Activated naive CD8-positive, alpha-beta T cell treated with anti-CD3 and anti-CD28 coated beads, Interleukin-2, amount 50 U/mL, for 24 hours (primary cell): ENCODE data around the gene GBX1.

Source experiments
- ATAC-seq: fragments of 150-1000 bp; cut with Tn5 transposase; one replicate; pipeline ENCODE4 v1.10.0; 2021
- DNase-seq: peaks from one replicate; pipeline ENCODE4 v3.0.0; 2021
- H3K27ac Mint-ChIP-seq: one replicate; pipeline ENCODE4 v1.8.0; 2021; ENCODE audit warnings: mild to moderate bottlenecking, mixed read lengths
- H3K27me3 Mint-ChIP-seq: one replicate; pipeline ENCODE4 v1.8.0; 2021; ENCODE audit warnings: mixed read lengths
- H3K36me3 Mint-ChIP-seq: one replicate; pipeline ENCODE4 v1.8.0; 2021; ENCODE audit warnings: low read depth, mixed read lengths
- H3K4me1 Mint-ChIP-seq: one replicate; pipeline ENCODE4 v1.8.0; 2021; ENCODE audit warnings: mixed read lengths
- H3K4me3 Mint-ChIP-seq: one replicate; pipeline ENCODE4 v1.8.0; 2021; ENCODE audit warnings: mild to moderate bottlenecking, moderate library complexity, mixed read lengths
- H3K9me3 Mint-ChIP-seq: one replicate; pipeline ENCODE4 v1.8.0; 2021; ENCODE audit warnings: mixed read lengths

GBX1 gene

GRCh38 chr7:151133266-151133985 is 34.1 kb downstream of the GBX1 start:
- no peaks in the 10 kb centered on the region for H3K9me3 Mint-ChIP-seq

GRCh38 chr7:151132461-151133205 is 34.9 kb downstream of the GBX1 start:
- Mint-ChIP-seq H3K4me3 (no peak overlapping the region), H3K27ac (no peak overlapping the region)

More at GRCh38 chr7:151133266-151133985, 34.1 kb downstream of the GBX1 start:
- no peaks in the 10 kb centered on the region for H3K4me1 Mint-ChIP-seq
- H3K27ac Mint-ChIP-seq: no peak overlapping the region
- no peak for DNase-seq
- H3K27me3 Mint-ChIP-seq: no peaks in the 10 kb centered on the region
- peaks cover 1% of the 10 kb centered on the region for H3K36me3 Mint-ChIP-seq
- ATAC-seq: no peak
- H3K4me3 Mint-ChIP-seq: no peak overlapping the region

GRCh38 chr7:151131592-151132293 is 35.8 kb downstream of the GBX1 start:
- no peak for DNase-seq
- no peaks in the 10 kb centered on the region for H3K27me3 Mint-ChIP-seq
- H3K27ac Mint-ChIP-seq: no peak overlapping the region
- peaks cover 3% of the 10 kb centered on the region for H3K36me3 Mint-ChIP-seq
- no peak for ATAC-seq
- H3K4me1 Mint-ChIP-seq: no peaks in the 10 kb centered on the region
- no peaks in the 10 kb centered on the region for H3K9me3 Mint-ChIP-seq
- no peak overlapping the region for H3K4me3 Mint-ChIP-seq

More at GRCh38 chr7:151132461-151133205, 34.9 kb downstream of the GBX1 start:
- ATAC-seq: no peak
- Mint-ChIP-seq H3K27me3 (no peaks in the 10 kb centered on the region), H3K4me1 (no peaks in the 10 kb centered on the region), H3K36me3 (peaks cover 3% of the 10 kb centered on the region), H3K9me3 (no peaks in the 10 kb centered on the region)
- DNase-seq: no peak

GRCh38 chr7:151131224-151131591 is 36.3 kb downstream of the GBX1 start:
- no peak overlapping the region for H3K4me3 Mint-ChIP-seq
- ATAC-seq (no peak), DNase-seq (no peak)
- H3K4me1 Mint-ChIP-seq: no peaks in the 10 kb centered on the region
- peaks cover 3% of the 10 kb centered on the region for H3K36me3 Mint-ChIP-seq
- H3K9me3 Mint-ChIP-seq: no peaks in the 10 kb centered on the region
- H3K27ac Mint-ChIP-seq: no peak overlapping the region
- H3K27me3 Mint-ChIP-seq: no peaks in the 10 kb centered on the region

GRCh38 chr7:151130741-151131157 is 36.7 kb downstream of the GBX1 start:
- Mint-ChIP-seq H3K27ac (no peak overlapping the region), H3K9me3 (no peaks in the 10 kb centered on the region), H3K36me3 (peaks cover 3% of the 10 kb centered on the region), H3K27me3 (no peaks in the 10 kb centered on the region), H3K4me1 (no peaks in the 10 kb centered on the region), H3K4me3 (no peak overlapping the region)
- no peak for DNase-seq
- no peak for ATAC-seq

GRCh38 chr7:151129960-151130591 is 37.4 kb downstream of the GBX1 start:
- Mint-ChIP-seq H3K27ac (no peak overlapping the region), H3K4me3 (no peak overlapping the region), H3K4me1 (no peaks in the 10 kb centered on the region), H3K36me3 (peaks cover 3% of the 10 kb centered on the region), H3K27me3 (no peaks in the 10 kb centered on the region), H3K9me3 (no peaks in the 10 kb centered on the region)
- DNase-seq: no peak
- ATAC-seq: no peak

GRCh38 chr7:151129117-151129959 is 38.2 kb downstream of the GBX1 start:
- no peak for DNase-seq
- H3K27me3 Mint-ChIP-seq: no peaks in the 10 kb centered on the region
- H3K9me3 Mint-ChIP-seq: no peaks in the 10 kb centered on the region
- ATAC-seq: no peak
- no peak overlapping the region for H3K4me3 Mint-ChIP-seq
- H3K4me1 Mint-ChIP-seq: no peaks in the 10 kb centered on the region
- no peak overlapping the region for H3K27ac Mint-ChIP-seq
- H3K36me3 Mint-ChIP-seq: peaks cover 3% of the 10 kb centered on the region

GRCh38 chr7:151128716-151129115 is 38.8 kb downstream of the GBX1 start:
- DNase-seq (no peak), ATAC-seq (no peak)
- H3K4me3 Mint-ChIP-seq: no peak overlapping the region
- H3K27me3 Mint-ChIP-seq: no peaks in the 10 kb centered on the region
- peaks cover 4% of the 10 kb centered on the region for H3K36me3 Mint-ChIP-seq
- no peak overlapping the region for H3K27ac Mint-ChIP-seq
- H3K4me1 Mint-ChIP-seq: no peaks in the 10 kb centered on the region
- no peaks in the 10 kb centered on the region for H3K9me3 Mint-ChIP-seq

- no peak overlapping the region for H3K27ac Mint-ChIP-seq
- DNase-seq: no peak
- H3K27me3 Mint-ChIP-seq: no peaks in the 10 kb centered on the region
These were observed 39.4 kb downstream of the GBX1 start for GRCh38 chr7:151128144-151128543.

GRCh38 chr7:151126491-151127137 is 40.9 kb downstream of the GBX1 start:
- Mint-ChIP-seq H3K36me3 (peaks cover 5% of the 10 kb centered on the region), H3K4me3 (no peak overlapping the region), H3K9me3 (no peaks in the 10 kb centered on the region), H3K27ac (no peak overlapping the region), H3K4me1 (no peaks in the 10 kb centered on the region), H3K27me3 (no peaks in the 10 kb centered on the region)
- ATAC-seq (no peak), DNase-seq (no peak)

More at GRCh38 chr7:151128144-151128543, 39.4 kb downstream of the GBX1 start:
- ATAC-seq: no peak
- H3K9me3 Mint-ChIP-seq: no peaks in the 10 kb centered on the region
- no peak overlapping the region for H3K4me3 Mint-ChIP-seq
- no peaks in the 10 kb centered on the region for H3K4me1 Mint-ChIP-seq
- peaks cover 5% of the 10 kb centered on the region for H3K36me3 Mint-ChIP-seq

GRCh38 chr7:151125846-151126481 is 41.5 kb downstream of the GBX1 start:
- ATAC-seq: no peak
- Mint-ChIP-seq H3K4me1 (no peaks in the 10 kb centered on the region), H3K4me3 (no peak overlapping the region)

GRCh38 chr7:151125470-151125845 is 42.0 kb downstream of the GBX1 start:
- Mint-ChIP-seq H3K27ac (no peak overlapping the region), H3K36me3 (peaks cover 5% of the 10 kb centered on the region), H3K27me3 (no peaks in the 10 kb centered on the region), H3K4me3 (no peak overlapping the region), H3K9me3 (no peaks in the 10 kb centered on the region), H3K4me1 (no peaks in the 10 kb centered on the region)
- no peak for DNase-seq
- ATAC-seq: no peak

More at GRCh38 chr7:151125846-151126481, 41.5 kb downstream of the GBX1 start:
- Mint-ChIP-seq H3K27me3 (no peaks in the 10 kb centered on the region), H3K27ac (no peak overlapping the region), H3K36me3 (peaks cover 5% of the 10 kb centered on the region), H3K9me3 (no peaks in the 10 kb centered on the region)
- no peak for DNase-seq

GRCh38 chr7:151124899-151125399 is 42.5 kb downstream of the GBX1 start:
- no peaks in the 10 kb centered on the region for H3K27me3 Mint-ChIP-seq
- DNase-seq (no peak), ATAC-seq (no peak)
- no peak overlapping the region for H3K4me3 Mint-ChIP-seq
- H3K9me3 Mint-ChIP-seq: no peaks in the 10 kb centered on the region
- H3K4me1 Mint-ChIP-seq: no peaks in the 10 kb centered on the region
- H3K36me3 Mint-ChIP-seq: peaks cover 5% of the 10 kb centered on the region
- H3K27ac Mint-ChIP-seq: no peak overlapping the region
